Stimulated activated CD4-positive, alpha-beta T cell treated with anti-CD3 and anti-CD28 coated beads, Interleukin-2, amount 100 ng/mL, for 48 hours (primary cell): ENCODE results near the gene DNAI4.
"Not testable (repeated sequence)": the region's sequence is repeated elsewhere in the genome, so short reads cannot be mapped to it uniquely, and the experiment has no call there.

Source experiments
- DNase-seq, 2 donors: peaks; one replicate each; pipeline ENCODE4 v3.0.0-alpha.2; 2020

Gene DNAI4

GRCh38 chr1:66831529-66832239, 93.0 kb downstream of the DNAI4 start:
- no peak for DNase-seq

DNA sequence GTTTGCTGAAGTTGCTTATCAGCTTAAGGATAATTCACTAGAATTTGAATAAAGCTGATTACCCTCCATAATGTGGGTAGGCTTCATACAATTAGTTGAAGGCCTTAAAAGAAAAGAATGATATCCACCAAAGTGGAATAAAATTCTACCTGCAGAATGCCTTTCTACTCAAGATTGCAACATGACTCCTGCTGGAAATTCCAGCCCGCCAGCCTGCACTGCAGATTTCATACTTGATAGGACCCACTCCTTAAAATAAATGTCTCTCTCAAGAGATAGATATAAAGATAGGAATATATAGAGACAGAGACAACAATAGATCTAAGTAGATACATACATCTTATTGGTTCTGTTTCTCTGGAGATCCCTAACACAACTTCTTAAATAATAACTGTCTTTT, 99.9 kb downstream of the DNAI4 start:
- DNase-seq = no peak

DNA sequence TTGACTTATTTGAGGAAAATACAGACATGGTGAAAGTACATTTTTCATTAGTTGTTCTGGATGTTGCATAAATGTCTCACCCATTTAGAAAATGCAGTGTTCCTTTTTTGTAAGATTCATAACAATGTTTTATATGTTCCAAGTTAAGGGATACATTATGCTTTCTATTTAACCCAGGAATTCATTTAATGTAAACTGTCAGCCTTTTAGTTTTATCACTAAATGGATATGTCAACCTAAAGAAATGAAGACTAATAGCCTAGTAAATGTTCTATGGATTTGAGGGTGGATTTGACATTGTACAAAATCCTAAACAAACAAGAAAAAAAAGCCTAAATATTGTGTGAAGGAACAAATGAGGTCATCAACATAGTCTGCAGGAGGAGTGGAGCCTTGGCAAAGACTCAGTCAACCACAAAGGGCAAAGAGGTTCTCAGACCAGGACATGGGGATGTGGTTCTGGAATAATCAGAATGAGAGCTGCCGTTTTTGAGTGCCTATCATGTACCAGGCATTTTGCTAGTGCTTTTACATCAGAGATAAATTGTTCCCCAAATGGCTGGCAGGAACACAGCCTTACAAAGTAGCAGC, 114.8 kb downstream of the DNAI4 start:
- no peak for DNase-seq

DNA sequence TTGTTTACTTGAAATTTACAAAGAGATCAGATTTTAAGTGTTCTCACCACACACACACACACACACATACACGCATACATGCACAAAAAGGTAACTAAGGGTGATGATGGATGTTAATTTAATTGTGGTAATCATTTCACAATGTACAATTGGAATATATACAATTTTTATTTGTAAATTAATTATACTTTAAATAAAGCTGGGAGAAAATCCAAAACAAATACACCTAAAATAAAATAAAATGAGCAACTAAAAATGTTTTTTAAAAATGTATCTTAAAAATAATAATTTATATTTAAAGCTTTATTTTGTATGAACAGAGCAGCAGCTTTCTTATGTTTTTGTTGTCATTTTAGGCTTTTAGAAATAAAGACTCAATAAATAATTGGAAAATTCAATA, 115.4 kb downstream of the DNAI4 start:
- no peak for DNase-seq

- not testable (repeated sequence) for DNase-seq
Measured at GRCh38 chr1:66795839-66796238, 128.8 kb downstream of the DNAI4 start.

DNA sequence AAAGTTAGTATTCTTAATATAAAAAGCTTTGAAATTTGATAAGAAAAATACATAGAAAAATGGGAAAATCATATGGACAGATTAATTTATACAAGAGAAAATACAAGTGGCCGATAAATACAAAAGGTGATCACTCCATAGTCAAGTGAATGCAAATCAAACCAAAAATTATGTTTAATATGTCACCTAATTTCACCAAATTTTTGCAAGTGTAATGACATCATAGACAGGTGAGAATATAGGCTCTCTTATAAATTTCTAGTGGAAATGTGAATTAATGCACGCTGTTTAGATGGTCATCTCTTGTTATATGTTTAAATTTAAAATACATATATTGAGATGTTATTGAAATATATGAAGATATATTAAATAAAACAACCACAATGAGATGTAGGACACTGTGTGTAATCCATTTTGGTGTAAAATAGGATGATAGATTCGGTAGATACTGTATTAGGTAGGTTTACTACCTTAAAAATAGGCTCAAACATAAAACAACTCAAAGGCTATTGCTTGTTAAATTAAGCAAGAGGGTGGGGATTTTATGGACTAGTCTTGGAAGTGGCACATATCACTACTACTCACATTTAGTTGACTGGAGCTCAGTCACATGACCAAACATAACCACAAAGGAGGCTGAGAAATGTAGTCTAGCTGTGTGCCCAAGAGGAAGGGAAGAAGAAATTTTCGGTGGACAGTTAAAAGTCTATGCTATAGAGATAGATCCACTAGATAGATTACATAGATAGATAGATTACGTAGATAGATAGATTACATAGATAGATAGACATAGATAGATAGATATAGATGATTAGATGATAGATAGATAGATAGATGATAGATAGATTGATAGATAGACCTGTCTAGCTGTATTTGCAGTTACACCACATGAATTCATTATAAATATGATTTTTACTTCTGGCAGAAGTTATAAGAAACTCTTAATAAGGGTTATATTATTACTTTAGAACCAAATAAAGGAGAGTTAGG, 132.7 kb downstream of the DNAI4 start:
- no peak for DNase-seq

GRCh38 chr1:66788231-66788939, 136.3 kb downstream of the DNAI4 start:
- DNase-seq = peak; percentile 21 to 46

- DNase-seq = no peak
Measured at GRCh38 chr1:66787641-66788040, 137.0 kb downstream of the DNAI4 start.

DNA sequence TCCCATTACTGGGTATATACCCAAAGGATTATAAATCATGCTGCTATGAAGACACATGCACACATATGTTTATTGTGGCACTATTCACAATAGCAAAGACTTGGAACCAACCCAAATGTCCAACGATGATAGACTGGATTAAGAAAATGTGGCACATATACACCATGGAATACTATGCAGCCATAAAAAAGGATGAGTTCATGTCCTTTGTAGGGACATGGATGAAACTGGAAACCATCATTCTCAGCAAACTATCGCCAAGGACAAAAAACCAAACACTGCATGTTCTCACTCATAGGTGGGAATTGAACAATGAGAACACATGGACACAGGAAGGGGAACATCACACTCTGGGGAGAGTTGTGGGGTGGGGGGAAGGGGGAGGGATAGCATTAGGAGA, 138.9 kb downstream of the DNAI4 start:
- DNase-seq = not testable (repeated sequence)

DNA sequence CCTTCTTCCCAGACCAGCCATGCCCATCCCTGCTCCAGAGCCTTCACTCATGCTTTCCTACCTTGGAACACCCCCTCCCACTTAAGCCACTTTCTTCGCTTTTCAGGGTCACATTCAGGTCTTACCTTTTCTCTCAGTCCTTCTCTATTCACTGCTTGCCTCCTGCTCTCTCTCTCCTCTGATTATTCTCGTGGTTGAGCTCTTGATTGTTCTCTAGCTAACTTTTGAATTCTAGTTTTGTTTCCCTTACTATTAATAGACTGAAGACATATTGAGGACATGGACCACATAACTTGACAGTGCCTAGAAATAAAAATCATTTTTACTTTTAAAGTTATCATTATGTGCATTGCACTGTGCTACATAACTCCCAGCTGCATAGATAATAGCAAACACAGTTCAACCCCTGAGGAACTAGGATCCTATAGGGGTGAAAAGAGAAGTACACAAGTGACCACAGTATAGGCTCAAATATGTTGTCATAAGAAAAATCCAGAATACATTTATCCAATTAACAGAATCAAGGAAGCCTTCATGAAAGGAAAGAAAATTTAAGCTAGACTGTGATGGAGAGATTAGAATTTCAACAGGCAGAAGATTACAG, 145.1 kb downstream of the DNAI4 start:
- no peak for DNase-seq

GRCh38 chr1:66778969-66779368, 145.7 kb downstream of the DNAI4 start:
- DNase-seq = no peak

DNA sequence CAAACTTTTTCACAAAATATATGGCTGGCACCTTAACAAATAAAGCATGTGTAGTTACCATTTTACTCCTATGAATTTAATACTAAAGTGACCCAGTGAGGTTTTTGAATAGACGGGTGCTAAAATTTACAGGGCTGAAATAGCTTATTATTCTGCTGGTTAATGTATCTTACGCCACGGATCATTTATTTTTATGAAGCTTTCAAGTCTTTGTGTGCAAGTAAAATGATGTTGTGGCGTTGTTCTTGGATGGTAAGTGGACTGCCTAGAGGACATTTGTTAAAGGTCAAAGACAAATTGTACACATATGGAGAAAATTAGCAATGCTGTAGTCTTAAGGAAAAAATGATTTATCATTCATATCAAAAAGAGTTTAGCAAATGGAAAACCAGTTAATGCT, 146.4 kb downstream of the DNAI4 start:
- DNase-seq = no peak

- DNase-seq = no peak
Measured at GRCh38 chr1:66777831-66778230, 146.8 kb downstream of the DNAI4 start.

DNA sequence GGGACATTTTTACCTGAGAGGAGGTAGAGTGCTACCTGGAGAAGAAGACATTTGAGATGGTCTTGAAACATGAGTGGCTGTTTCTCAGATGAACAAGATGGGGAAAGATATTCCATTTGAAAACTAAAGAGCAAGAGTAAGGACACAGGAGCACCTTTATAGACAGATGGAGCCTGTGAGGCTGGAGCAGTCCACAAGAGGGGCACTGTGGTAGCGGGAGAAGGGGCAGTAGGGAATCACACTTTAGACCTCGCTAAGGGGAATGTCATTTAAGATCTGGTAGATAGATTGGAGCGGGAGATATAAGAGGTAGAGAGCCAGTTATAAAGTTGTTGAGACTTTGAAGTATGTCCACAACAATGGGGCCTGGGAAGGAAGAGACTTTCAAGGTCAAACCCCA, 149.0 kb downstream of the DNAI4 start:
- no peak for DNase-seq

GRCh38 chr1:66774438-66774837, 150.2 kb downstream of the DNAI4 start:
- DNase-seq = no peak

- no peak for DNase-seq
Measured at GRCh38 chr1:66773227-66773626, 151.4 kb downstream of the DNAI4 start.

DNA sequence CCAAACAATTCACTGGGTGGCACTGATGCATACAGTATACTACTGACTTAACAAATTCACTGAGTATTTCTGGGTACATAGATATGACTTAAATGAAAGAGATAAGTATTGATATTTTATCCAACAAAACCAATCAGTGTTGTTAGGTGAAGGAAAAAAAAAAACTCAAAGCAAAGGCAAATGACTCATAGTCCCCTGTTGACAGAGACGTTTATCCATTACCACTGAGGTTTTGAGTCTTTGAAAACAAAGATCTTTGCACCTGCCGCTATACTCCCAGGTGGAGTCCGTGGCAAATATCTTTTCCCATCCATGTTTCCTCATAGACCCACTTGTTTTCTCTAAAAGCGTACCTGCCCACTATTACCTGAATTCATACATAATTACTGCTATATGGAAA, 154.0 kb downstream of the DNAI4 start:
- DNase-seq = no peak

GRCh38 chr1:66770240-66770639, 154.4 kb downstream of the DNAI4 start:
- no peak for DNase-seq

GRCh38 chr1:66769512-66770229, 155.0 kb downstream of the DNAI4 start:
- no peak for DNase-seq

- no peak for DNase-seq
Measured at GRCh38 chr1:66768965-66769364, 155.7 kb downstream of the DNAI4 start.

DNA sequence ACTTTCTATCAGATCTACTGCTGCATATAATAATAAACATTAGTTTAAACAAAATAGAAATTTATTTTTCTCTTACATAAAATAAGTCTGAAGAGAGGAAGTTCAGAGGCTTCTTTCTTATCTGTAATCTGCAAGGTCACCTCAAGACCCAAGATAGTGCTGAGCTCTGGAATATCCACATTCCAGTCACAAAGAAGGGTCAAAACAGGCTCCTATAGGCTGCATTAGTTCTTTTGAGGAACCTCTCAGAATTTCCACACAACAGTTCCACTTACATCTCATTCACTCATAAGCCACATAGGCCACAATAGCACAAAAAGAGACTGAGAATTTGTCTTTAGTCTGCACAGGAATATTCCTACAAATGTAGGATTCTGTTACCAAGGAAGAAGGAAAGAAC, 157.0 kb downstream of the DNAI4 start:
- DNase-seq = no peak
